ENCODE data around the gene ALOX5AP. TPM values are rescaled to one million over a fixed set of nuclear protein-coding genes. Genes with fewer than 3 reads are reported as not detected.

The ALOX5AP gene
- total and polyA plus RNA-seq, 2 experiments from 2014 or later = 0.49 TPM; not detected in 1

DNA sequence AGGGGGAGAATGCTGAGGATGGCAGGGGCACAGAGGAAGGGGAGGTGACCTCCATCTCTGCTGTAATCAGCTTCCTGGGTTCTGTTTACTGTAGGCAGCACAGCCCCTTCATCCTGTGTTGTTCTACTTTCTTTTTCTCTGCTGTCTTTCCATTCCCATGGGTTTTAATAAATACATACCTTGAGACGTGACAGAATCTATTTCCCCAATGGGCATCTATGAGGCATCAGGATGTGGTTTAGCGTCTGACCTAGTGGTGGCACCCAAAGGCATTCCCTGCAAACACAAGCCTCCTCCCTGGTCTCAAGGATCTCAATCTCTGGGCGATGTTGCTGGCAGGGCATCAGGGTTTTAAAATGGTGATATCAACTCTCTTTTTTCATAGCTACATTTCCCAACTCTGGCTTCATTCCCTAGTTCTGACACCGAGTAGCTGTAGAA is 60.8 kb downstream of the ALOX5AP start:
- Histone ChIP-seq H3K27me3 (replicated peaks; ENCODE audit: insufficient read depth) (no peaks in the 10 kb centered on the region), H3K36me3 (ENCODE audit: low read depth) (no peaks in the 10 kb centered on the region), H3K27ac (peak overlapping the region; percentile 11), H2AFZ (peak overlapping the region; percentile 24), H3K4me3 (peak overlapping the region; percentile 19), H3K79me2 (ENCODE audit: insufficient read depth) (no peaks in the 10 kb centered on the region), H3K9me3 (ENCODE audit: low read depth) (no peaks in the 10 kb centered on the region), H3K4me2 (ENCODE audit: unreplicated experiment) (peak overlapping the region; percentile 44), H3K9ac (peak overlapping the region; percentile 56), H3F3A (ENCODE audit: insufficient read depth) (peaks cover 22% of the 10 kb centered on the region), H3K4me1 (ENCODE audit: insufficient read depth) (peaks cover 40% of the 10 kb centered on the region), H4K20me1 (ENCODE audit: insufficient read depth) (no peaks in the 10 kb centered on the region), H3K9me2 (ENCODE audit: insufficient read depth) (no peaks in the 10 kb centered on the region)
- WGBS, 2 experiments (ENCODE audit: low coverage in 1 of 2, low lambda C conversion rate in 2 of 2, missing lambda C conversion rate in 2 of 2) = 11 to 16% methylated on average over 4 of the region's 4 CpGs
- DNase-seq = peak; percentile 78
- TF ChIP-seq EZH2phosphoT487 (IDR thresholded peaks at IDR 0.05; ENCODE audit: insufficient read depth, low read depth) = no peak
- TF ChIP-seq EZH2 (IDR thresholded peaks at IDR 0.05; ENCODE audit: insufficient read depth, poor library complexity, severe bottlenecking) = no peak
- in situ Hi-C loops (cut with MboI) = no loop called here

- TF ChIP-seq EZH2 (IDR thresholded peaks at IDR 0.05; ENCODE audit: insufficient read depth, poor library complexity, severe bottlenecking) = no peak
- TF ChIP-seq EZH2phosphoT487 (IDR thresholded peaks at IDR 0.05; ENCODE audit: insufficient read depth, low read depth) = no peak
- no peak for DNase-seq
- Histone ChIP-seq H3K4me1 (ENCODE audit: insufficient read depth) (peaks cover 33% of the 10 kb centered on the region), H3K36me3 (ENCODE audit: low read depth) (no peaks in the 10 kb centered on the region), H3F3A (ENCODE audit: insufficient read depth) (peaks cover 18% of the 10 kb centered on the region), H3K9me2 (ENCODE audit: insufficient read depth) (no peaks in the 10 kb centered on the region), H3K4me2 (ENCODE audit: unreplicated experiment) (peak overlapping the region; percentile 44), H3K27ac (peak overlapping the region; percentile 10), H2AFZ (peak overlapping the region; percentile 24), H3K4me3 (peak overlapping the region; percentile 19), H3K27me3 (replicated peaks; ENCODE audit: insufficient read depth) (no peaks in the 10 kb centered on the region), H3K9me3 (ENCODE audit: low read depth) (no peaks in the 10 kb centered on the region), H3K79me2 (ENCODE audit: insufficient read depth) (no peaks in the 10 kb centered on the region), H4K20me1 (ENCODE audit: insufficient read depth) (no peaks in the 10 kb centered on the region), H3K9ac (peak overlapping the region; percentile 56)
- WGBS, 2 experiments (ENCODE audit: low coverage in 1 of 2, low lambda C conversion rate in 2 of 2, missing lambda C conversion rate in 2 of 2) = 76 to 78% methylated on average over 20 of the region's 20 CpGs
- in situ Hi-C loops (cut with MboI) = no loop called here
Observed at GRCh38 chr13:30796631-30797601, 61.6 kb downstream of the ALOX5AP start.

DNA sequence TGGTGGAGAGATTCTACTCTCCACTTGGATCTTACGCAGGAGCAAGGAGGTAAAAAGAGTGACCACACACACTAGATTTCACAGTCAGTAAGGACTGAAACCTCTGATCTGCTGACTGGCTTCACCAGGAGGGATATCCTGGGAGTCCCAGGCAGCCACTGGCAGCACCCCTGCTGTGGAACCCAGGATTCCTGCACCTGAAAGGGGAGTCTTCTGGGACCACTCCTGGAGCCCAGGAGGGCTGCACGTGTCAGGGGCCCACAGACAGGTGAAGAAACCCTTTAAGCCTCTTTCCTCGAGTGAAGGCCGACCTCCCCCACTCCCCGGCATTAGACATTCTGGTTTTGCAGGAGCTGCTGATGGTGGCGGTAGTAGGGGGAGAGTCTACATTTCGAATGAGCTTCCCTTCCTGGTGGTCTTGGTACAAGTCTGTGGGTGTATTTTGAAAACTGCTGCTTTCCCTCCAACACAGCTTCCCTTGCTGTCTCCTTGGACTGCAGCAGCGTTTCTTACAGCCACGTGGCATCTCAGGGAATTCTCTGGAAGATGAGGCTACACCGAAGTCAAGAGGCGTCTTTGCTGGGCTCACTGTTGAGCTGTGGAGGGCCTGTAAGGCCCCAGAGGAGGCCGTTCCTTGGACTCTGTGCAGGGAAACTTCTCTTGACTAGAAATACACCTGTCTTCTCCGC is 62.6 kb downstream of the ALOX5AP start:
- H3K4me1 ChIP-seq (ENCODE audit: insufficient read depth) = peaks cover 24% of the 10 kb centered on the region
- no peak overlapping the region for H2AFZ ChIP-seq
- DNase-seq = no peak
- H3K9ac ChIP-seq = no peak overlapping the region
- H3K27ac ChIP-seq = no peak overlapping the region
- H3K9me2 ChIP-seq (ENCODE audit: insufficient read depth) = no peaks in the 10 kb centered on the region
- in situ Hi-C loops (cut with MboI) = no loop called here
- no peak overlapping the region for H3K4me3 ChIP-seq
- no peaks in the 10 kb centered on the region for H4K20me1 ChIP-seq (ENCODE audit: insufficient read depth)
- H3K9me3 ChIP-seq (ENCODE audit: low read depth) = no peaks in the 10 kb centered on the region
- H3K27me3 ChIP-seq (replicated peaks; ENCODE audit: insufficient read depth) = no peaks in the 10 kb centered on the region
- H3K79me2 ChIP-seq (ENCODE audit: insufficient read depth) = no peaks in the 10 kb centered on the region
- H3K4me2 ChIP-seq (ENCODE audit: unreplicated experiment) = no peak overlapping the region
- H3K36me3 ChIP-seq (ENCODE audit: low read depth) = no peaks in the 10 kb centered on the region
- peaks cover 11% of the 10 kb centered on the region for H3F3A ChIP-seq (ENCODE audit: insufficient read depth)
- WGBS, 2 experiments (ENCODE audit: low coverage in 1 of 2, low lambda C conversion rate in 2 of 2, missing lambda C conversion rate in 2 of 2) = 86 to 88% methylated on average over 13 of the region's 13 CpGs
- no peak for TF ChIP-seq EZH2 (IDR thresholded peaks at IDR 0.05; ENCODE audit: insufficient read depth, poor library complexity, severe bottlenecking)
- TF ChIP-seq EZH2phosphoT487 (IDR thresholded peaks at IDR 0.05; ENCODE audit: insufficient read depth, low read depth) = no peak

GRCh38 chr13:30798776-30799355 is 63.5 kb downstream of the ALOX5AP start:
- Histone ChIP-seq H3K9ac (no peak overlapping the region), H3K27me3 (replicated peaks; ENCODE audit: insufficient read depth) (no peaks in the 10 kb centered on the region), H4K20me1 (ENCODE audit: insufficient read depth) (no peaks in the 10 kb centered on the region), H3K9me2 (ENCODE audit: insufficient read depth) (no peaks in the 10 kb centered on the region), H3K9me3 (ENCODE audit: low read depth) (no peaks in the 10 kb centered on the region), H3K4me3 (no peak overlapping the region), H3K27ac (no peak overlapping the region), H3K4me1 (ENCODE audit: insufficient read depth) (peaks cover 27% of the 10 kb centered on the region), H3K79me2 (ENCODE audit: insufficient read depth) (no peaks in the 10 kb centered on the region), H3K4me2 (ENCODE audit: unreplicated experiment) (no peak overlapping the region), H3K36me3 (ENCODE audit: low read depth) (no peaks in the 10 kb centered on the region), H2AFZ (no peak overlapping the region; the same call in 1 of the 2 replicates), H3F3A (ENCODE audit: insufficient read depth) (peaks cover 8% of the 10 kb centered on the region; the same call in 1 of the 2 replicates)
- 82% methylated on average over 11 of the region's 11 CpGs for WGBS, 2 experiments (ENCODE audit: low coverage in 1 of 2, low lambda C conversion rate in 2 of 2, missing lambda C conversion rate in 2 of 2)
- TF ChIP-seq EZH2phosphoT487 (IDR thresholded peaks at IDR 0.05; ENCODE audit: insufficient read depth, low read depth) (no peak), EZH2 (IDR thresholded peaks at IDR 0.05; ENCODE audit: insufficient read depth, poor library complexity, severe bottlenecking) (no peak)
- in situ Hi-C loops (cut with MboI) = no loop called here
- DNase-seq = no peak

All from GM23248 (cell line).